ENCODE measurements around the gene STPG3. TPM values are rescaled to one million over a fixed set of nuclear protein-coding genes. Genes with fewer than 3 reads are reported as not detected.

Gene STPG3
- total RNA-seq, 1 donor from 2014 or later, result not detected

DNA sequence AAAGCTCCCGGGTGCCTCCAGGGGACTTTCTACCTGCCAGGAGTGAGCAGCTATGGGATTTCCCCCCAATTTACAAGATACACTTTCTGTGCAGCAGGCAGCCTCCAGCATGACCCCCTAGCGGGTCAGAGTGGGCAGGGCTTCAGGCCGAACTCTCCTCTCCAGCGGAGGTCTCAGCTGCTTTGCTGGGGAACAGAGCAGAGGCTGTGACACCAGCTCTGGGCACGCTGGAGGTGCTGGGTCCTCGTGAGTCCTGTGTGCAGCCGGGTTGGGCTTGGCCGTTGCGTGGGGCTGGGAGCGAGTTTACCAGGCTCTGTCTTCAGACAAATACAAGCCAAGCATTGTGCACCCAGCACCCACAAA, 48.1 kb downstream of the STPG3 start:
- TF ChIP-seq, protein P1, sequence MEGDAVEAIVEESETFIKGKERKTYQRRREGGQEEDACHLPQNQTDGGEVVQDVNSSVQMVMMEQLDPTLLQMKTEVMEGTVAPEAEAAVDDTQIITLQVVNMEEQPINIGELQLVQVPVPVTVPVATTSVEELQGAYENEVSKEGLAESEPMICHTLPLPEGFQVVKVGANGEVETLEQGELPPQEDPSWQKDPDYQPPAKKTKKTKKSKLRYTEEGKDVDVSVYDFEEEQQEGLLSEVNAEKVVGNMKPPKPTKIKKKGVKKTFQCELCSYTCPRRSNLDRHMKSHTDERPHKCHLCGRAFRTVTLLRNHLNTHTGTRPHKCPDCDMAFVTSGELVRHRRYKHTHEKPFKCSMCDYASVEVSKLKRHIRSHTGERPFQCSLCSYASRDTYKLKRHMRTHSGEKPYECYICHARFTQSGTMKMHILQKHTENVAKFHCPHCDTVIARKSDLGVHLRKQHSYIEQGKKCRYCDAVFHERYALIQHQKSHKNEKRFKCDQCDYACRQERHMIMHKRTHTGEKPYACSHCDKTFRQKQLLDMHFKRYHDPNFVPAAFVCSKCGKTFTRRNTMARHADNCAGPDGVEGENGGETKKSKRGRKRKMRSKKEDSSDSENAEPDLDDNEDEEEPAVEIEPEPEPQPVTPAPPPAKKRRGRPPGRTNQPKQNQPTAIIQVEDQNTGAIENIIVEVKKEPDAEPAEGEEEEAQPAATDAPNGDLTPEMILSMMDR (IDR thresholded peaks at IDR 0.05; ENCODE audit: insufficient read depth, low read length, severe bottlenecking), result no peak
- no peak overlapping the region for H3K4me3 ChIP-seq (ENCODE audit: low read depth, low read length)
- FAIRE-seq (no peak), DNase-seq (ENCODE audit: low read depth) (no peak)
- H3K36me3 ChIP-seq (ENCODE audit: control insufficient read depth, insufficient read depth, low read length), result no peaks in the 10 kb centered on the region
- H3K27me3 ChIP-seq (ENCODE audit: control insufficient read depth, insufficient read depth, low read length), result no peaks in the 10 kb centered on the region

DNA sequence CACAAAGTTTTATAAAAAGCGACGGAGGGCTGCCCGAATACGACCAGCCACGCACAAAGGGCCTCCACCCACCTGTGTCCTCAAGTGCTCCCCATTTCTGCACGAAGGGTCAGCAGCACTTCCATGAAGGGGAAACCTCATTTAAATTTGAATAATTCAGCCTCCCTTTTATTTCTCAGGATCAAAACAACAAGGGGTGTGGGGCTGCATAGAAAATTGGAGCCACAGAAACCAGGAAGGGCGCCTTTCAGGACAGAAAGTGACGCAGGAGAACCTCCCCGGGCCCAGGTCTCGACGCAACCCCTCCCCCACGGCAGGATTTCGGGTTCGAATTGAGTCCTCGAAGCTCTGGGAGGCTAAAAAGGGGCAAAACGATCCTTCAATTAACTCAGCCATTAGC, 48.9 kb downstream of the STPG3 start:
- no peak for FAIRE-seq
- H3K27me3 ChIP-seq (ENCODE audit: control insufficient read depth, insufficient read depth, low read length), result no peaks in the 10 kb centered on the region

DNA sequence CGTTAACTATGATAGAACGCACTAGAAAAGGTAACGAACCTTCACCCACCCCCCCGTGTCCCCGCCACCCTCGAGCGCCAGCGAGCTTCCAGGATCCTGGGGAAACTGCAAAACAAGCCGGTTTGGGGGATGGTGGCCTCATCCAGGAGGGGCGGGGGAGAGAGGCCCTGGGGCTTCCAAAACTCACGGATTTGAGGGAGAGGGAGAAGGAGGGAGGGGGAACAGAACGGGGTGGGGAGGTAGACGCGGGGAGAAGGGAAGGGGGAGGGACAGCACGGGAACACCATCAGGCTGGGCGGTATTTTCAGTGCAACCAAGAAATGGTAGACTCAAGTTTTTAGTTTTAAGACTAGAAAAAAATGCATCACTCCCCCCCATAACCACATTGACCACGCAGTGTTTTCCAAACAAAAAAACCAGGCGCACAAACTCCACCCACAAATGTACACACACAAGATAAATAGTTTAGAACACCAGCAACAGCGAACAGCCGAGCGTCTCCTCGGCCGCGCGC, 49.5 kb downstream of the STPG3 start:
- no peaks in the 10 kb centered on the region for H3K27me3 ChIP-seq (ENCODE audit: control insufficient read depth, insufficient read depth, low read length)
- H3K4me3 ChIP-seq (ENCODE audit: low read depth, low read length), result peak overlapping the region; percentile 75
- no peaks in the 10 kb centered on the region for H3K36me3 ChIP-seq (ENCODE audit: control insufficient read depth, insufficient read depth, low read length)
- FAIRE-seq (no peak), DNase-seq (ENCODE audit: low read depth) (no peak)
- TF ChIP-seq, protein P1 (IDR thresholded peaks at IDR 0.05; ENCODE audit: insufficient read depth, low read length, severe bottlenecking), result no peak

More for the DNA sequence above, 48.9 kb downstream of the STPG3 start:
- no peak for DNase-seq (ENCODE audit: low read depth)
- Histone ChIP-seq H3K4me3 (ENCODE audit: low read depth, low read length) (peak overlapping the region; percentile 75), H3K36me3 (ENCODE audit: control insufficient read depth, insufficient read depth, low read length) (no peaks in the 10 kb centered on the region)
- TF ChIP-seq, protein P1 (IDR thresholded peaks at IDR 0.05; ENCODE audit: insufficient read depth, low read length, severe bottlenecking), result no peak

DNA sequence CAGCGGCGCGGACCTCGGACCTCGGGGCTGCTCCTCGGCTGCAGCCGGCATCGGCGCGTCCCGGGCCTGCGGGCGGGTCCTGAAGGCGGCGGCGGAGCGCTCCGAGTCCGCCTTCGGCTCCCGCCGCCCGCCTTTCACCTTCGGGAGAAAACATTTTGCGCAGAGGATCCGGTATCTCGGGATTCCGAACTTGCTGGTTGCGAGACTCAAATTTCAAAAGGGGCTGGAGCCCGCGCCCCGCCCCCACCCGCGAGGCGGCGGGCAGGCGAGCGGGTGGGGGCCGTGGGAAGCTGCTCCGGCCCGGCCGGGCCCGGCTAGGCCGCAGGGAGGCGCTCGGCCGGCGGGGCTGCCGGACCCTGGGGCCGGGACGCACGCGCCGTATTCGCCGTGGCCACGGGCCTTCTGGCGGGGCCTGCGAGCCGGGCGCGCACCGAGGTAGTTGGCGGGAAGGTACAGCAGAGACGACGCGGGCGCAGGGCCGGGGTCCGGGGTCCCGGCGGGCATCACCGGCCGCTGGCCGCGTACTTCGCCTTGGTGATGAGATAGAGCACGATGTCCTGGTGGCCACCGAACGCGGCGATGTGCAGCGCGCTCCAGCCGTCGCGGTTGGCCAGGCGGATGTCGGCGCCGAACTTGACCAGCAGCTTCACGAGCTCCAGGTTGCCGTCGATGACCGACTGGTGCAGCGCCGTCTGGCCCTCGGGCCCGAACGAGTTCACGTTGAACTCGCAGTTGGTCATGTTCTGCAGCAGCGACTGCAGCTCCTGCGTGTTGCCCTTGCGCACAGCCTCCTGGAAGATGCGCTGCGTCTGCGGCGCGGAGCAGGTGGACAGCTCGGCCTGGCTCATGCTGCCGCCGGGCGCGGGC, 50.2 kb downstream of the STPG3 start:
- TF ChIP-seq, protein P1 (IDR thresholded peaks at IDR 0.05; ENCODE audit: insufficient read depth, low read length, severe bottlenecking), result peak; percentile 4
- no peaks in the 10 kb centered on the region for H3K36me3 ChIP-seq (ENCODE audit: control insufficient read depth, insufficient read depth, low read length)
- no peak for FAIRE-seq
- H3K27me3 ChIP-seq (ENCODE audit: control insufficient read depth, insufficient read depth, low read length), result no peaks in the 10 kb centered on the region
- peak overlapping the region; percentile 75 for H3K4me3 ChIP-seq (ENCODE audit: low read depth, low read length)
- DNase-seq (ENCODE audit: low read depth), result no peak

DNA sequence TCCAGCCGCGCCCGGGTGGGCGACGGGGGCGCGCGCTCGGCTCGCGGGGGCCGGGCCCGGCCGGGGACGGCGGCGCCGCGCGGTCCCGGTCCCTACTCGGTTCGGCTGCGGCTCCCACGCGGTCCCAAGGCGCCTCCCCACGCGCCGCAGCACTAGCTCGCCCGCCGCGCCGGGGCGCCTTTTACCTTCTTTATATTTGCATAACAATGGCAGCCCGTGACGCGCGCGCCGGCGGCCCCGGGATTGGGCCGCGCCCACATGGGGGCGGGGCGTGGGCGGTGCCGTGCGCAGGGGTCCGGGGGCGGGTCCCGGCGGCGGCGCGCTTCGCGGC, 51.0 kb downstream of the STPG3 start, which contains the start of gene NRARP:
TSS of gene NRARP (minus strand) at position 154 of the 331 bp plus-strand sequence. CDS start 343 bp downstream, outside the sequence.
- peak within 1 kb of the TSS; percentile 75 for H3K4me3 ChIP-seq (ENCODE audit: low read depth, low read length)
- no peaks in the 10 kb centered on the region for H3K27me3 ChIP-seq (ENCODE audit: control insufficient read depth, insufficient read depth, low read length)
- no peaks in the 10 kb centered on the region for H3K36me3 ChIP-seq (ENCODE audit: control insufficient read depth, insufficient read depth, low read length)
- DNase-seq (ENCODE audit: low read depth) (peak; percentile 42), FAIRE-seq (no peak)
- TF ChIP-seq, protein P1 (IDR thresholded peaks at IDR 0.05; ENCODE audit: insufficient read depth, low read length, severe bottlenecking), result no peak

All from bronchial epithelial cell (primary cell).